GM19035 (cell line): Measurements from ENCODE around the gene UBE2QL1.
A peak's percentile ranks its signal among the peaks of the same experiment; 100 is the strongest.

Experiments used
- ATAC-seq: cut with Tn5 transposase; IDR thresholded peaks from one replicate; pipeline ENCODE4 v1.9.1; 2021; ENCODE audit not compliant: unreplicated experiment

Gene UBE2QL1

GRCh38 chr5:6473284-6473683 lies 24.6 kb downstream of the UBE2QL1 start:
- no peak for ATAC-seq

GRCh38 chr5:6475626-6476312 lies 27.1 kb downstream of the UBE2QL1 start:
- no peak for ATAC-seq

GRCh38 chr5:6476313-6476661 lies 27.6 kb downstream of the UBE2QL1 start:
- no peak for ATAC-seq

- no peak for ATAC-seq
Measured at GRCh38 chr5:6478793-6479192, 30.1 kb downstream of the UBE2QL1 start.

GRCh38 chr5:6480133-6481051 lies 31.7 kb downstream of the UBE2QL1 start:
- ATAC-seq, result peak; percentile 41

- no peak for ATAC-seq
Measured at GRCh38 chr5:6482735-6483134, 34.1 kb downstream of the UBE2QL1 start.

GRCh38 chr5:6483880-6484382 lies 35.3 kb downstream of the UBE2QL1 start:
- peak; percentile 90 for ATAC-seq

- ATAC-seq, result no peak
Measured at GRCh38 chr5:6484446-6484845, 35.8 kb downstream of the UBE2QL1 start.

GRCh38 chr5:6484899-6485298 lies 36.2 kb downstream of the UBE2QL1 start:
- ATAC-seq, result no peak

- no peak for ATAC-seq
Measured at GRCh38 chr5:6485441-6485840, 36.8 kb downstream of the UBE2QL1 start.

- no peak for ATAC-seq
Measured at GRCh38 chr5:6486074-6486473, 37.4 kb downstream of the UBE2QL1 start.

- no peak for ATAC-seq
Measured at GRCh38 chr5:6487081-6487480, 38.4 kb downstream of the UBE2QL1 start.

GRCh38 chr5:6488021-6488420 lies 39.4 kb downstream of the UBE2QL1 start:
- no peak for ATAC-seq

- no peak for ATAC-seq
Measured at GRCh38 chr5:6489643-6490185, 41.1 kb downstream of the UBE2QL1 start.

GRCh38 chr5:6490246-6490645 lies 41.6 kb downstream of the UBE2QL1 start:
- no peak for ATAC-seq

GRCh38 chr5:6490693-6491092 lies 42.0 kb downstream of the UBE2QL1 start:
- ATAC-seq, result no peak

GRCh38 chr5:6491196-6491918 lies 42.7 kb downstream of the UBE2QL1 start:
- no peak for ATAC-seq

GRCh38 chr5:6491919-6492290 lies 43.2 kb downstream of the UBE2QL1 start:
- ATAC-seq, result no peak

GRCh38 chr5:6492934-6493333 lies 44.3 kb downstream of the UBE2QL1 start:
- ATAC-seq, result no peak

- no peak for ATAC-seq
Measured at GRCh38 chr5:6493681-6494454, 45.2 kb downstream of the UBE2QL1 start.
